Effector memory CD8-positive, alpha-beta T cell (primary cell): Measurements from ENCODE around the gene TSPO2.

Experiments used
- ATAC-seq: fragments of 150-1000 bp; cut with Tn5 transposase; replicated peaks from 2 replicates; pipeline ENCODE4 v1.10.0; 2021; ENCODE audit warnings: mild to moderate bottlenecking, moderate library complexity
- DNase-seq, 3 experiments: peaks; one replicate each; pipeline ENCODE4 v3.0.0; 2021
- H3K27ac Mint-ChIP-seq, 2 donors: one replicate each; pipeline ENCODE4 v1.8.0; 2022; ENCODE audit warnings: mild to moderate bottlenecking in 2 of 2, mixed read lengths in 2 of 2, moderate library complexity in 2 of 2
- H3K27me3 Mint-ChIP-seq, 2 donors: one replicate each; pipeline ENCODE4 v1.8.0; 2022; ENCODE audit warnings: mixed read lengths in 2 of 2
- H3K36me3 Mint-ChIP-seq: one replicate; pipeline ENCODE4 v1.8.0; 2022; ENCODE audit warnings: mild to moderate bottlenecking, moderate library complexity, mixed read lengths; ENCODE audit not compliant: insufficient read depth
- H3K4me1 Mint-ChIP-seq, 2 donors: one replicate each; pipeline ENCODE4 v1.8.0; 2022; ENCODE audit warnings: low read depth in 2 of 2, mixed read lengths in 2 of 2
- H3K4me3 Mint-ChIP-seq, 2 donors: one replicate each; pipeline ENCODE4 v1.8.0; 2022; ENCODE audit warnings: mild to moderate bottlenecking in 2 of 2, mixed read lengths in 2 of 2, moderate library complexity in 2 of 2
- H3K9me3 Mint-ChIP-seq, 2 donors: one replicate each; pipeline ENCODE4 v1.8.0; 2022; ENCODE audit warnings: mixed read lengths in 2 of 2

The TSPO2 gene

DNA sequence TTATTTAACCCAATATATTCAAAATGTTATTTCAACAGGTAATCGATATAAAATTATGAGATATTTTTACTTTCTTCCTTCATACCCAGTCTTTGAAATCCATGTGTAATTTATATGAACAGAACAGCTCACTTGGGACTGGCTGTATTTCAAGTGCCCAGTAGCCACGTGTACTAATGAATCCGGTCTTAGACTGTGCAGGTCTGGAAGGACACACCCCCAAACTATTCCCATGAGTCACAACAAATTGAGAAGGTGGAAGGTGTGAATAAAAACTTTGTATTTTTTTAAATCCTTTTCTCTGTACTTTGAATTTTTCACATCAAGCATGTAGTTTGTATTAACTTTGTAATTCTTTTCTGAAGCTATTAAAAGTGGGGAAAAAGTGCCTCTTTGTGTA is 6.1 kb upstream of the TSPO2 start:
- Mint-ChIP-seq H3K9me3 (no peaks in the 10 kb centered on the region), H3K27me3 (no peaks in the 10 kb centered on the region), H3K4me3 (no peak overlapping the region), H3K36me3 (no peaks in the 10 kb centered on the region), H3K27ac (no peak overlapping the region), H3K4me1 (peaks cover under 1 to 4% of the 10 kb centered on the region in 2 donors)
- no peak for ATAC-seq
- DNase-seq, result no peak

- H3K36me3 Mint-ChIP-seq, result no peaks in the 10 kb centered on the region
- H3K27me3 Mint-ChIP-seq, result no peaks in the 10 kb centered on the region
- H3K9me3 Mint-ChIP-seq, result no peaks in the 10 kb centered on the region
- H3K4me3 Mint-ChIP-seq, result no peak overlapping the region
- DNase-seq (no peak), ATAC-seq (no peak)
- H3K27ac Mint-ChIP-seq, result no peak overlapping the region
- H3K4me1 Mint-ChIP-seq, result peaks cover 0 to 4% of the 10 kb centered on the region in 2 donors
Measured at GRCh38 chr6:41036601-41037000, 5.7 kb upstream of the TSPO2 start.

DNA sequence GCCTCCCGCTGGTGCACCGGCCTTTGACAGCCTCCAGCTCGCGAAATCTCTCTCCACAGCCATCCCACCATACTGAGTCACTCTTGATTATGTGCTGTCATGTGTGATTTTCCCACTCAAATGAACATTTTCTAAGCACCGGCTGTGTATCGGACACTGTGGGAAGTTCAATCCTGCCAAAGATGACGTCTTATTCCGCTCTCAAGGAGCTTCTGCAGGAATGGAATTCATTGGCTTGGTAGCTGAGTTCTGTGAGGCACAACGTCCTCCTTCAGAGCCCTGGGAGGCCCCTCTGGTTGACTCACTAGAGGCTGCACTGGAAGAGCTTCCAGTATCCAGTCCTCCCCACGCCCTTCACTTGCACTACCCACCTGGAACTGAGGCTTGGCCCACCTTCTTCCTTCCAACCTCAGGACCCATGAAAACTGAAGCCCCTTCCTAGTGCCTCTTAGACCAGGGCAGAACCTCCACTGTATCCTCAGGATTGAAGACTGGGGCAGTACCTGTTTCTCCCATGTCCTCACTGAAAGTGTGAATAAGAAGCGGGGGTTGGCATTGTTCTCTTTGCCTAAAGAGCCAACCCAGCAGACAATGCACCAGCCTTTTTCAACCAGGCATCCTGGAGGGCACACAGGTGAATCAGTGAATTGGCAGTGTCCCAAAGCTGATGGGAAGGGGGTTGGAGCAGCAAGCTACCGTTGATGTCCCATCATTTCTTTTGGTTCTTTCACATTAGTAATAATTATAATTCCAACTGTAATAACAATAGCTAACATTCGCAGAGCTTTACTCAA is 5.0 kb upstream of the TSPO2 start:
- H3K36me3 Mint-ChIP-seq, result no peaks in the 10 kb centered on the region
- DNase-seq, result no peak
- no peak for ATAC-seq
- H3K27me3 Mint-ChIP-seq, result no peaks in the 10 kb centered on the region
- H3K9me3 Mint-ChIP-seq, result no peaks in the 10 kb centered on the region
- no peak overlapping the region for H3K4me3 Mint-ChIP-seq
- peaks cover 0 to 4% of the 10 kb centered on the region in 2 donors for H3K4me1 Mint-ChIP-seq
- no peak overlapping the region for H3K27ac Mint-ChIP-seq

DNA sequence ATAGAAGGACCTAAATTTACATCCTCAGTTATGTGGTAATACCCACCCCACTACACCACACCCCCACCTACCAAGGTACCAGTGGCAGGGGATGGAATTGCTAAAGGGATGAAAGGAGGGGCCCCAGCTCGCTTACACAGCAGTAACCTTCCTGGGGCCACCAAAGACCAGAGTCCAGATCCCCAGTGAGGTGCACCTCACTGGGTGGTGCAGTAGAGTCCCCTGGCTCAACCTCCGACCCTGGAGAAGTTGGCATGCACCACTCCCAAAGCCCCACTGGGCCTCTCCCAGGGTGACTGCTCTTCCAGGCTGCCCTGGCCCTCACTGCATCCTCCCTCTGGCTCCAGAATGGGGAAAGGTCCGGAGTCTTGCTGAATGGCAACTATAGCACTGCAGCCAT is 4.1 kb upstream of the TSPO2 start:
- H3K4me3 Mint-ChIP-seq, result no peak overlapping the region
- H3K4me1 Mint-ChIP-seq, result peaks cover 0 to 4% of the 10 kb centered on the region in 2 donors
- H3K36me3 Mint-ChIP-seq, result no peaks in the 10 kb centered on the region
- H3K27me3 Mint-ChIP-seq, result no peaks in the 10 kb centered on the region
- H3K27ac Mint-ChIP-seq, result no peak overlapping the region
- H3K9me3 Mint-ChIP-seq, result no peaks in the 10 kb centered on the region
- ATAC-seq (no peak), DNase-seq (no peak)

DNA sequence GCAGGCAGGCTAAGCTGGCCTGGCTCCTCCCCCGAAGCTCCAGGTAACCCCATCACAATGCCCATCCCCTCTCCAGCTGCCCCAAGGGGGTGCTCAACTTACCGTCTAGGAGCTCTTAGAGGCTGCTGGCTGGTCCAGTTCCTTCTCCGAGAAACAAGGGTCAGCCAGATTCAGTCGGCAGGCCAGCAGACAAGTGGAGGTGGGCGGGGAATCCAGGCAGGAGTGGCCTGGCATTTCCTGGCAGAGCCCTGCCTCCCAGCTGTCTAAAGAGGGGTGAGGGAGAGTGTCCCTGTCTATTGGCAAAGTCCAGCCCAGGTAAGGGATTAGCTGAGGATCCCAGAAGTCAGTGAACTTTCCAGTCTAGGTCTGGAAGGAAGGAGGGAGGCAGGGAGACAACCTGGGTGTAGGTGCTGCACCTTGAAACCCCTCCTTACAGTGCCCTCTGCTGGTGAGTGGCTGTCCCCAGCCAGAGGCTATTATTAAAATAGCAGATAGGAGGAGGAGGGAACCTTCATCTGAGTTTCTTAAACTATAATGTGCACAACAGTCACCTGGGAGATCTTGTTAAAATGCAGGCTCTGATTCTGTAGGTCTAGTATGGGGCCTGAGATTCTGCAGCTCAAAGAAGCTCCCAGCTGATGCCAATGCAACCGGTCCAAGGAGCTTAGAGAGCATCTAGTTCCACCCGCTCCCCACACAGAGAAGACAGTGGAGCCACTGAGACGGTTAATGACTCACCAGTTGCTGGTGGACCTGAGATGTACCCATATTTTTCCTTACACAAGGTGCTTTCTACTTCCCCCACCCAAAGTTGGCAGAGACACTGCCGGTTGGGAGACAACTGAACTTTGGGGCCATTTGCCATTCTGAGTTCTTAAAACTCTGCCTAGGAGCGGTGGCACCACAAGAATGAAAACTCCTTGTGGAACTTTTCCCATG is 2.9 kb upstream of the TSPO2 start, which contains the start of gene UNC5CL:
Gene UNC5CL (minus strand): TSS at position 162 of the 939 bp plus-strand sequence. CDS start 4,147 bp downstream, outside the sequence.
- H3K27me3 Mint-ChIP-seq, result no peaks in the 10 kb centered on the region
- H3K9me3 Mint-ChIP-seq, result no peaks in the 10 kb centered on the region
- peak; percentile 33 to 45 (median 41) for DNase-seq
- H3K4me3 Mint-ChIP-seq, result no peak within 1 kb of the TSS
- no peaks in the 10 kb centered on the region for H3K36me3 Mint-ChIP-seq
- ATAC-seq, result peak; percentile 54
- no peak within 1 kb of the TSS for H3K27ac Mint-ChIP-seq
- H3K4me1 Mint-ChIP-seq, result peaks cover 0 to 4% of the 10 kb centered on the region in 2 donors

GRCh38 chr6:41040101-41040939 is 1.9 kb upstream of the TSPO2 start:
- ATAC-seq, result no peak
- Mint-ChIP-seq H3K36me3 (no peaks in the 10 kb centered on the region), H3K4me1 (peaks cover 0 to 4% of the 10 kb centered on the region in 2 donors), H3K4me3 (no peak overlapping the region), H3K27me3 (no peaks in the 10 kb centered on the region), H3K27ac (no peak overlapping the region), H3K9me3 (no peaks in the 10 kb centered on the region)
- no peak for DNase-seq

- no peaks in the 10 kb centered on the region for H3K36me3 Mint-ChIP-seq
- ATAC-seq (no peak), DNase-seq (no peak)
- H3K9me3 Mint-ChIP-seq, result no peaks in the 10 kb centered on the region
- no peak overlapping the region for H3K4me3 Mint-ChIP-seq
- no peaks in the 10 kb centered on the region for H3K27me3 Mint-ChIP-seq
- H3K27ac Mint-ChIP-seq, result no peak overlapping the region
- peaks cover 0 to 4% of the 10 kb centered on the region in 2 donors for H3K4me1 Mint-ChIP-seq
Measured at GRCh38 chr6:41040940-41041536, 1.2 kb upstream of the TSPO2 start.

DNA sequence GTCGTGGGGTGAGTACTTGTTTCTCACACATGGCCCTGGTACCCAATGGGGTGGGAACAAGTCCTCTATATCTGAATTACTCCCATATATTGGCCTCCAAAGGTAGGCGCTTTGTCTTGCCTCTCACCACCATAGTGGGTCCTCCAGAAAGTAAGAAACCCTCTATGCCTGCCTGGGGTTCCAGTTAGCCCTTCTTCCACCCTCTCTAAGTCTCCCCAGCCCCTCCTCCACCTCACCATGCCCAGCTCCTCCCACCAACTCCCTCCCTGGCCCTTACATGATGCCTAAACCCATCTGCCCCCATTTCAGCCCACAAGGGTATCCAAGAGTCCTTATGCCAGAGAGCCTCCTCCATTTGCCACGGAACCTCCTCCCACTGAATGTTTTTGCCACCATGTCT is 884 bp downstream of the TSPO2 start:
- ATAC-seq (no peak), DNase-seq (no peak)
- H3K4me1 Mint-ChIP-seq, result peaks cover 0 to 4% of the 10 kb centered on the region in 2 donors
- no peaks in the 10 kb centered on the region for H3K36me3 Mint-ChIP-seq
- no peaks in the 10 kb centered on the region for H3K9me3 Mint-ChIP-seq
- H3K4me3 Mint-ChIP-seq, result no peak overlapping the region
- H3K27ac Mint-ChIP-seq, result no peak overlapping the region
- H3K27me3 Mint-ChIP-seq, result no peaks in the 10 kb centered on the region

DNA sequence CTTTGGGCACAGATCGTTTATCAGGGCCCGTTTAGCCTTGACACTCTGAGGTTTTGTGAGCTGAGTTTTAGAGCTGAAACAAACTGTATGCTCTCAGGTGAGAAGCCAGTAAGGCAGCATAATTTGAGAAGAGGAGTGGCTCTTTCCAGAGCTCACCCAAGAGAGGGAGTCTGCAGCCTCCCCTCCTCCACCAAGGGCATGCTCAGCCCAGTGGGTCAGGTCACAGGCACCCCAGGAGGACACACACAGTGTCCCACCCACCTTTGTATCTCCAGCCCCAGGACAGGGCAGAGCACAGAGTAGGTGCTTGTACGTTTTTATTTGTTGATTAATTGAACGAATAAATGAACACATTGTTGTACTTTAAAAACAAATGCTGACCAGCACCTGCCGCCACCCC is 3.4 kb downstream of the TSPO2 start:
- no peaks in the 10 kb centered on the region for H3K9me3 Mint-ChIP-seq
- no peaks in the 10 kb centered on the region for H3K36me3 Mint-ChIP-seq
- ATAC-seq, result no peak
- no peak overlapping the region for H3K27ac Mint-ChIP-seq
- H3K4me1 Mint-ChIP-seq, result no peaks in the 10 kb centered on the region
- no peak for DNase-seq
- no peak overlapping the region for H3K4me3 Mint-ChIP-seq
- no peaks in the 10 kb centered on the region for H3K27me3 Mint-ChIP-seq

DNA sequence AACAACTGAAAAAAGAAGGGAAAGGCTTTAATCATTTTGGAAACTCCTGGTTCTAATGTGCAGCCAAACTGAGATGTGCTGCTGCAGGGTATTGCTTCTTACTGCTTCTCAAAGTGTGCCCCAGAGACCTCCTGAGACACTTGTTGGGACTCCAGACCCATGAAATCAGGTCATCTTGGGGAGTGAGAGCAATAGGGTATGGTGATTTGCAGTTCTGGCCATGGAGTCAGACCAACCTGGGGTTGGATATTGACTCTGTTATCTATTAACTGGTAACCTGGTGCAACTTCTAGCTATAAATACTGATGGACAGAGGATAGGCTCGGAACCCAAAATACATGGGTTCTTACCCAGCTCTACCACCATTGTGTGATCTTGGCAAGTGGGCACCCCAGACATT is 3.8 kb downstream of the TSPO2 start:
- no peak overlapping the region for H3K27ac Mint-ChIP-seq
- no peaks in the 10 kb centered on the region for H3K9me3 Mint-ChIP-seq
- ATAC-seq (no peak), DNase-seq (no peak)
- H3K27me3 Mint-ChIP-seq, result no peaks in the 10 kb centered on the region
- H3K4me1 Mint-ChIP-seq, result no peaks in the 10 kb centered on the region
- H3K4me3 Mint-ChIP-seq, result no peak overlapping the region
- H3K36me3 Mint-ChIP-seq, result no peaks in the 10 kb centered on the region

DNA sequence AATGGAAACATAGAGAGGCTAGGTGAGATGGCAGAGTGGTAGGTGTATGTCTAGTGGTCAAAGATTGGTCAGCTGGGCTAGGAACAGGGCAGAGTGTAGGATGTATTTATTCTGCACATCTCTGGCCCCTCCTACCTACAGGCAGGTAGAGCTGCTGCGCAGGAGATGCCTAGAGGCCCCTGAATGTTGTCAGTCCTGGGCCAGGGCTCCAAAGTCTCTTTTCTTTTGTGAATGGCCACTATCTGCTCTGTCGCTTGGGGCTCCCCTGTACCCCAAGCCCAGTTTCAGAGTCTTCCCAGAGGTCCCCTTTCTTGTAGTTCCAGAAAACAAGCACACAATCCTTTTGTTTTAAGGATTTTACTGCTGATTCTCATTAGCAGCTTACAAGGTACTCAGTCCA is 5.0 kb downstream of the TSPO2 start:
- no peak overlapping the region for H3K4me3 Mint-ChIP-seq
- DNase-seq (no peak), ATAC-seq (no peak)
- H3K4me1 Mint-ChIP-seq, result peaks cover 6 to 7% of the 10 kb centered on the region in 2 donors
- H3K36me3 Mint-ChIP-seq, result peaks cover 4% of the 10 kb centered on the region
- H3K27ac Mint-ChIP-seq, result peak overlapping the region; percentile 7 to 76
- H3K9me3 Mint-ChIP-seq, result no peaks in the 10 kb centered on the region
- H3K27me3 Mint-ChIP-seq, result no peaks in the 10 kb centered on the region

GRCh38 chr6:41047745-41048732 is 5.8 kb downstream of the TSPO2 start:
- H3K27ac Mint-ChIP-seq, result peak overlapping the region; percentile 7 to 76
- no peaks in the 10 kb centered on the region for H3K27me3 Mint-ChIP-seq
- no peaks in the 10 kb centered on the region for H3K9me3 Mint-ChIP-seq
- peaks cover 4% of the 10 kb centered on the region for H3K36me3 Mint-ChIP-seq
- peaks cover 12 to 13% of the 10 kb centered on the region in 2 donors for H3K4me1 Mint-ChIP-seq
- no peak for DNase-seq
- H3K4me3 Mint-ChIP-seq, result no peak overlapping the region
- ATAC-seq, result no peak
